ENCODE data around the gene ERG. TPM values are rescaled to one million over a fixed set of nuclear protein-coding genes. Genes with fewer than 3 reads are reported as not detected.

Gene ERG
- total and polyA plus RNA-seq, 11 donors: 5.9 to 37.9 (median 15.4) TPM

DNA sequence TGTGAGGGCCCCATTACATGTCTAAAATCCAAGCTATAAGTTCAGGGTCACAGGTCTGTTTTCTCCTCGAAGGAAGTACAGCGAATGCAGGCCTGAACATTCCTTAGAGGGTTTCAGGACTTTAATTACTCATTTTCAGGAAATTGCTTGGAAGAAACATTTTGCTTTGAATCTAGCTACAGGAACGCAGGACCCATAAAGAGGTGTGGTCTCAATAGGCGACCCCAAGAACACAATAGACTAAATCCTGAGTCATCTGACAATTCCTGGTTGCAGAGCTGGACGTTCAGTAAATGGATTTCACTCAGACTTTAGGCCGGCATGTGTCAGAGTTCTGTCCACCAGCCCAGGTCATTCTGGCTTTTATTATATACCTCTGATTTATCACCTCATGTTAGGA lies 1.0 kb upstream of the ERG start:
- intact Hi-C loops (cut with DNase I): loop anchor here in 4 of 10 donors (2.0 to 10.0 kb wide), 4 partner anchors 24 to 114 kb away; no protein-coding TSS in a partner anchor

DNA sequence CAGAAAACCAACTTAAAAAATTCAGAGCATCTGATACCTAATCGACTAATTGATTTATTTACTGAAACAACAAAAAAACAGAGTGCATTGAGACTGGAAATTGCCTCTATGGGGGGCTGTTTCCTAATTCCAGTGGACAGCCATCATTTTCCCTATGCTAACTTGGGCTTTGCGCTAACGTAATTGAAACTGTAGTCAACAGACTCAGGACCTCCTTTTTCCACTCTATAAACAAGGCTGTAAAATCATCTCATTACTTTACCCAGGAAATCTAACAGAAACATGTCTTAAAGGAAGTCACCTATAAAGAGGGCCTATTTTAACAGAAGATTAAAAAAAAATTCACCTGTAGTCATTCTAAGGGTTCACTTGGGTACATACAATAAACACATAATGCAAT lies 2.1 kb downstream of the ERG start:
- WGBS, 4 donors: 55 to 61% (median 58%) methylated on average over 3 of the region's 3 CpGs
- TF ChIP-seq, protein P1, sequence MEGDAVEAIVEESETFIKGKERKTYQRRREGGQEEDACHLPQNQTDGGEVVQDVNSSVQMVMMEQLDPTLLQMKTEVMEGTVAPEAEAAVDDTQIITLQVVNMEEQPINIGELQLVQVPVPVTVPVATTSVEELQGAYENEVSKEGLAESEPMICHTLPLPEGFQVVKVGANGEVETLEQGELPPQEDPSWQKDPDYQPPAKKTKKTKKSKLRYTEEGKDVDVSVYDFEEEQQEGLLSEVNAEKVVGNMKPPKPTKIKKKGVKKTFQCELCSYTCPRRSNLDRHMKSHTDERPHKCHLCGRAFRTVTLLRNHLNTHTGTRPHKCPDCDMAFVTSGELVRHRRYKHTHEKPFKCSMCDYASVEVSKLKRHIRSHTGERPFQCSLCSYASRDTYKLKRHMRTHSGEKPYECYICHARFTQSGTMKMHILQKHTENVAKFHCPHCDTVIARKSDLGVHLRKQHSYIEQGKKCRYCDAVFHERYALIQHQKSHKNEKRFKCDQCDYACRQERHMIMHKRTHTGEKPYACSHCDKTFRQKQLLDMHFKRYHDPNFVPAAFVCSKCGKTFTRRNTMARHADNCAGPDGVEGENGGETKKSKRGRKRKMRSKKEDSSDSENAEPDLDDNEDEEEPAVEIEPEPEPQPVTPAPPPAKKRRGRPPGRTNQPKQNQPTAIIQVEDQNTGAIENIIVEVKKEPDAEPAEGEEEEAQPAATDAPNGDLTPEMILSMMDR (IDR thresholded peaks at IDR 0.05): no peak
- no peak for TF ChIP-seq POLR2A (IDR thresholded peaks at IDR 0.05)
- ATAC-seq: no peak
- H3K9me3 ChIP-seq: no peaks in the 10 kb centered on the region
- no peak for DNase-seq
- H3K27ac ChIP-seq: peak overlapping the region; percentile 48 to 94 (median 84)
- H3K4me1 ChIP-seq: peaks cover 0 to 33% (median 4%) of the 10 kb centered on the region in 12 donors
- intact Hi-C loops (cut with DNase I): loop anchor here in 4 of 10 donors (10.0 kb wide), 3 partner anchors 61 to 111 kb away; no protein-coding TSS in a partner anchor
- H3K4me3 ChIP-seq: peak overlapping the region in 11 of 12 donors; percentile 28 to 65 (median 55)
- no peaks in the 10 kb centered on the region for H3K36me3 ChIP-seq
- H3K27me3 ChIP-seq: no peaks in the 10 kb centered on the region

More for the DNA sequence above, 1.0 kb upstream of the ERG start:
- Histone ChIP-seq H3K4me3 (peak overlapping the region in 4 of 12 donors; percentile 6 to 63 (median 34)), H3K9me3 (no peaks in the 10 kb centered on the region), H3K27ac (peak overlapping the region; percentile 50 to 88 (median 80)), H3K27me3 (no peaks in the 10 kb centered on the region), H3K4me1 (peaks cover 0 to 20% (median 4%) of the 10 kb centered on the region in 12 donors), H3K36me3 (no peaks in the 10 kb centered on the region)
- ATAC-seq (peak; percentile 50 to 64 (median 54)), DNase-seq (no peak)
- 53 to 62% (median 59%) methylated on average over 6 of the region's 6 CpGs for WGBS, 4 donors
- TF ChIP-seq, protein P1 (IDR thresholded peaks at IDR 0.05): no peak
- TF ChIP-seq POLR2A (IDR thresholded peaks at IDR 0.05): no peak

DNA sequence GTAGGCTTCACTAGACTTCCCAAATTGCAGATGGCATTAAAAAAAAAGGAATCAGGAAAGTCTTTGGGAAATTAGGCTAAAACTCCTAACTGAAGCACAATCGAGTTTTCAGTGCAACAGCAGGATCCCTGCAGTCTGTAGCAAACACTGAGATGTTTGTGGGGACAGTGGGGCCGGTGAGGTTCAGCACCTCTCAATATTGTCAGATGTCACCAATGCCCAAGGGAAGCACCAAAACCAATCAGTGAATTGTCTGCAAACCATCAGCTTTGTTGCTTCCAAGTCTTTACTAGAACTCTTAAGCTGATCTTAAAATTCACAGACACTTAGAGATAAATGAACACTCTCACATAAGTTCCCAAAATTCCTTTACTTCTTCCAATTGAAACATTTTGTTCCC lies 2.6 kb downstream of the ERG start:
- H3K4me1 ChIP-seq: peaks cover 0 to 38% (median 4%) of the 10 kb centered on the region in 12 donors
- peak overlapping the region; percentile 2 to 88 (median 84) for H3K27ac ChIP-seq
- ATAC-seq (no peak), DNase-seq (no peak)
- intact Hi-C loops (cut with DNase I): loop anchor here in 4 of 10 donors (10.0 kb wide), 3 partner anchors 61 to 111 kb away; no protein-coding TSS in a partner anchor
- no peak for TF ChIP-seq POLR2A (IDR thresholded peaks at IDR 0.05)
- TF ChIP-seq, protein P1 (IDR thresholded peaks at IDR 0.05): no peak
- no peaks in the 10 kb centered on the region for H3K27me3 ChIP-seq
- 38 to 56% (median 47%) methylated on average over 2 of the region's 2 CpGs for WGBS, 4 donors
- no peaks in the 10 kb centered on the region for H3K36me3 ChIP-seq
- H3K9me3 ChIP-seq: no peaks in the 10 kb centered on the region
- H3K4me3 ChIP-seq: peak overlapping the region in 11 of 12 donors; percentile 28 to 65 (median 55)

DNA sequence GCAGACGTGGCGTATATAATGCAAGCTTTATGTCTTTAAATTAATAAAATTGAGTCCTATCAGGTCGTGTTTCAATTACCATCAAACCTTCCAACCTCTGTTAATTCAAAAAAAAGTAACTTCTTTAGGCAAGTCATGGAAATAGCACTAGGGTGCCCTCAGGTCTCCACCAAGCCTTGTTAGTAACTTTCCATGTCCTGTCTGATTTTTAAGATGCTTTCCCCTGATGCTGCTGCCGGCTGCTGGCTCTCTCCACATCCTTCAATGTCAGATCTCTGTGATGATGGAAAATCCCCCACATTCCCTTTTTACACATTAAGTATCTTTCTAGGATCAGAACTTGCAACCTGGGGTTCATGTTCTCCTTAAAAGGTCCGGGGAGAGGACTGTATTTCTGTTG lies 3.0 kb downstream of the ERG start:
- WGBS, 4 donors: 50 to 60% (median 57%) methylated on average over 5 of the region's 5 CpGs
- peak overlapping the region; percentile 2 to 88 (median 84) for H3K27ac ChIP-seq
- peak overlapping the region in 11 of 12 donors; percentile 28 to 65 (median 55) for H3K4me3 ChIP-seq
- DNase-seq: no peak
- no peaks in the 10 kb centered on the region for H3K36me3 ChIP-seq
- ATAC-seq: no peak
- TF ChIP-seq, protein P1 (IDR thresholded peaks at IDR 0.05): no peak
- TF ChIP-seq POLR2A (IDR thresholded peaks at IDR 0.05): no peak
- H3K4me1 ChIP-seq: peaks cover 0 to 39% (median 4%) of the 10 kb centered on the region in 12 donors
- H3K9me3 ChIP-seq: no peaks in the 10 kb centered on the region
- no peaks in the 10 kb centered on the region for H3K27me3 ChIP-seq
- intact Hi-C loops (cut with DNase I): loop anchor here in 4 of 10 donors (10.0 kb wide), 3 partner anchors 60 to 110 kb away; no protein-coding TSS in a partner anchor

Measured in heart left ventricle (tissue), 16 donors.